AG04450 (cell line): Measurements from ENCODE around the gene OPRD1. TPM values are rescaled to one million over a fixed set of nuclear protein-coding genes. Genes with fewer than 3 reads are reported as not detected.

Experiments used
- CTCF ChIA-PET: fragments of 300-600, 350-600 bp; formaldehyde crosslinking; extraction: SDS; loops from one replicate; lab custom pipeline; 2022; ENCODE audit warnings: antibody characterized with exemption, inconsistent platforms; lab: Charles Lee
- POLR2A ChIA-PET: fragments of 350-600 bp; formaldehyde crosslinking; extraction: SDS; loops from one replicate; lab custom pipeline; 2021; ENCODE audit warnings: antibody characterized with exemption, inconsistent platforms; lab: Yijun Ruan, JAX
- DNase-seq: peaks from one replicate; pipeline ENCODE4 v3.0.0-alpha.2; 2011; ENCODE audit warnings: low read depth, low spot score
- H3K27ac ChIP-seq: one replicate; pipeline ENCODE4 v1.5.1; 2012; ENCODE audit warnings: low read depth, low read length, control low read depth
- H3K27me3 ChIP-seq: one replicate; pipeline ENCODE4 v1.6.0; 2012; ENCODE audit warnings: low read length; ENCODE audit not compliant: control insufficient read depth, insufficient read depth
- H3K4me3 ChIP-seq: 2 replicates; pipeline ENCODE4 v1.5.1; 2011; ENCODE audit warnings: mild to moderate bottlenecking, low read depth, low read length, control low read depth
- H3K9me3 ChIP-seq: 2 replicates; pipeline ENCODE4 v1.5.1; 2012; ENCODE audit warnings: low read length; ENCODE audit not compliant: control insufficient read depth, insufficient read depth
- polyA plus RNA-seq: library from polyadenylated mRNA; depleted of rRNA; stranded (reverse); fragments of >200 nt; gene quantifications from 2 replicates; pipeline ENCODE4 v1.2.3, GENCODE V29; 2011
- TF ChIP-seq, protein P1 (sequence below): IDR thresholded peaks from 2 replicates; pipeline ENCODE4 v1.5.1; 2011; ENCODE audit warnings: low read depth, low read length, control low read depth, inconsistent platforms

Gene OPRD1
- polyA plus RNA-seq, 1 experiment: not detected

DNA sequence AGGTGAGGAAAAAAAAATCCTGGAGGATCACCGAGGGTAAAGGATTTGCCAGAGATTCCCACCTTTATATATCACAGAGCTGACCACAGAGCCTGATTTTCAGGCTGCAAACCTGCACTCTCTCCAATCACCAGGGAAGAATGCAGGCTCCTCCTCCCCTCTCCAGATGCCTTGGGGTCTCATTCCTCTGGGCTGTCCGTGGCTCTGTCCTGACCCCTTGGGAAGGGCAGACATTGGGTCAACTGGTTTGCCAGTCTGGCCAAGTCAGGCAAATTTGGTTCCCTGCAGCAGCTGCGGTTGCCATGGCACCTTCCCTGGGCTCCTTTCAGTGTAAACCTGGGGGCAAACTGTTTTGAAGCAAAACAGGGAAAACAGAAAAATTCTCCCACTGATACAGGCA lies 11.6 kb upstream of the OPRD1 start:
- ChIA-PET CTCF (interaction anchor here (0.6 kb wide), 1 partner anchor 282 kb away, joined by 3 read pairs; no protein-coding TSS in a partner anchor), POLR2A (no interaction called here)
- Histone ChIP-seq H3K4me3 (no peak overlapping the region), H3K9me3 (no peaks in the 10 kb centered on the region), H3K27ac (no peak overlapping the region), H3K27me3 (peaks cover 26% of the 10 kb centered on the region)
- no peak for DNase-seq
- TF ChIP-seq, protein P1, sequence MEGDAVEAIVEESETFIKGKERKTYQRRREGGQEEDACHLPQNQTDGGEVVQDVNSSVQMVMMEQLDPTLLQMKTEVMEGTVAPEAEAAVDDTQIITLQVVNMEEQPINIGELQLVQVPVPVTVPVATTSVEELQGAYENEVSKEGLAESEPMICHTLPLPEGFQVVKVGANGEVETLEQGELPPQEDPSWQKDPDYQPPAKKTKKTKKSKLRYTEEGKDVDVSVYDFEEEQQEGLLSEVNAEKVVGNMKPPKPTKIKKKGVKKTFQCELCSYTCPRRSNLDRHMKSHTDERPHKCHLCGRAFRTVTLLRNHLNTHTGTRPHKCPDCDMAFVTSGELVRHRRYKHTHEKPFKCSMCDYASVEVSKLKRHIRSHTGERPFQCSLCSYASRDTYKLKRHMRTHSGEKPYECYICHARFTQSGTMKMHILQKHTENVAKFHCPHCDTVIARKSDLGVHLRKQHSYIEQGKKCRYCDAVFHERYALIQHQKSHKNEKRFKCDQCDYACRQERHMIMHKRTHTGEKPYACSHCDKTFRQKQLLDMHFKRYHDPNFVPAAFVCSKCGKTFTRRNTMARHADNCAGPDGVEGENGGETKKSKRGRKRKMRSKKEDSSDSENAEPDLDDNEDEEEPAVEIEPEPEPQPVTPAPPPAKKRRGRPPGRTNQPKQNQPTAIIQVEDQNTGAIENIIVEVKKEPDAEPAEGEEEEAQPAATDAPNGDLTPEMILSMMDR: no peak

DNA sequence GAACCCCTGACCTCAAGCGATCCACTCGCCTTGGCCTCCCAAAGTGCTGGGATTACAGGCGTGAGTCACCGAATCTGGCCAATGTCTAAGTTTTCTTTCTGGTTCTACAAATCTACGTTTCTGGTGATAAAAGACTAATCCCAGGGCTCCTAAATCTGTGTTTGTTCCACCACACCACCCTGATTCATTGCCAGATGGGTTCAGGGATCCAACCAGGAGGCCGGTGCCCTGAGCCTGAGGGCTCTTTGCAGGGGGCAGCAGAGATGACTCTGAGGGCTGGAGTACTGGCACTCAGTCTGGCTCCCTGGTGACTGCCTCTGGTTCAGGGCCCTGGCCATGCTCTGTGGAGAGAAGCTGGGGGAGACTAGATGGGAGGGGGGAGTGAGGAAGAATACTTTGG lies 10.5 kb upstream of the OPRD1 start:
- POLR2A ChIA-PET: no interaction called here
- DNase-seq: no peak
- Histone ChIP-seq H3K27ac (no peak overlapping the region), H3K4me3 (no peak overlapping the region), H3K27me3 (peaks cover 24% of the 10 kb centered on the region), H3K9me3 (no peaks in the 10 kb centered on the region)
- CTCF ChIA-PET: no interaction called here
- TF ChIP-seq, protein P1: no peak

DNA sequence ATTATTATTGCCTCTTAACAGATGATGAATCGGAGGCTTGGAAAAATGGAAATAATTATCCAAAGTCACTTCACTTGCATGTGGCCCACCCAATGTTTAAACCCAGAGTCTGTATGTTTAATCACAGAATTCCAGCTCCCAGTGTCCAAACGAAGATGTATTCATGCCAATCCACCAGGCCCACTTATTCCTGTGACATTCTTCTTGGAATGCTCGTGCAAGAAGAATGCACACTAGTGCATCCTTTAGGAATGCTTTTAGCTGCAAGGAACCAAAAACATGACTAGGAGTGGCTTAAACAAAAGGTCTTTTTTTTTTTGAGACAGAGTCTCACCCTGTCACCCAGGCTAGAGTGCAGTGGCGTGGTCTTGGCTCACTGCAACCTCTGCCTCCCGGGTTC lies 8.9 kb upstream of the OPRD1 start:
- H3K27me3 ChIP-seq: peaks cover 16% of the 10 kb centered on the region
- H3K27ac ChIP-seq: no peak overlapping the region
- ChIA-PET CTCF (interaction anchor here (0.6 to 1.1 kb wide), 2 partner anchors 18 to 40 kb away, joined by 3 to 4 read pairs; no protein-coding TSS in a partner anchor), POLR2A (no interaction called here)
- H3K4me3 ChIP-seq: no peak overlapping the region
- DNase-seq: no peak
- no peaks in the 10 kb centered on the region for H3K9me3 ChIP-seq
- TF ChIP-seq, protein P1: no peak

DNA sequence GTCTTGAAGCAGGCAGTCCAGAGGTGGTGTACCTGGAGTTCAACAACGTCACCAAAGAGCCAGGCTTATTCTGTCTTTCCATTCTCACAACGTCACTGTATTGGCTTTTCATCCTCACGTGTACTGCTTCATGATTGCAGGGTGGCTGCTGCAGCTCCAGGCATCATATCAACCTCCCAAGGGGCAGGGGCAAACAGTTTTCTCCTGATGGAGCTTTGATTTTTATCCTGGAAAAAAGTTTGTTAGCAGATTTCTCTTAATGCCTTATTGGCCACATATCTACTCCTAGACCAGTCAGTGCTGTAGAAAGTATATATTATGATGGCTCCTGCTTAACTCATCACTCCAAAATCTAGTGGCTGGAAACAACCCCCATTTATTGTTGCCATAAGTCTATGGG lies 8.3 kb upstream of the OPRD1 start:
- no peak for DNase-seq
- H3K4me3 ChIP-seq: no peak overlapping the region
- H3K27me3 ChIP-seq: peaks cover 12% of the 10 kb centered on the region
- no peak overlapping the region for H3K27ac ChIP-seq
- ChIA-PET CTCF (interaction anchor here (1.1 kb wide), 1 partner anchor 19 kb away, joined by 4 read pairs; no protein-coding TSS in a partner anchor), POLR2A (no interaction called here)
- TF ChIP-seq, protein P1: no peak
- no peaks in the 10 kb centered on the region for H3K9me3 ChIP-seq

DNA sequence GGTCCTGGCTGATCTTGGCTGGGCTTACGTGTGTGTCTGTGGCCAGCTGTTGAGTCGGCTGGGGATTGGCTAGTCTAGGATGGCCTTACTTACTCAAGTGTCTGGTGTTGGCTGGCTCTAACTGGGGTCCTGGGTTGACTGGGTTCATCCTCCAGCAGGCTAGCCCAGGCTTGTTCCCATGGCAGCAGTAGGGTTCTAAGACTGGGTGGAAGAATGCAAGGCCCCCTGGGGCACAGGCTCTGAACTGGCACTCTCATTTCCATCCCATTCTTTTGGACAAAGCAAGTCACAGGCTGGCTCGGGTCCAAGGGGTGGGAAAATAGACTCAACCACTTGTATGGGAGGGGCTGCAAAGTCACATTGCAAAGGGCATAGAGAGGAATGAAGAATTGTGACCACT lies 7.9 kb upstream of the OPRD1 start:
- POLR2A ChIA-PET: no interaction called here
- DNase-seq: no peak
- TF ChIP-seq, protein P1: no peak
- Histone ChIP-seq H3K27me3 (peaks cover 12% of the 10 kb centered on the region), H3K4me3 (no peak overlapping the region), H3K27ac (no peak overlapping the region), H3K9me3 (no peaks in the 10 kb centered on the region)
- CTCF ChIA-PET: interaction anchor here (1.1 kb wide), 1 partner anchor 19 kb away, joined by 4 read pairs; no protein-coding TSS in a partner anchor
